Anterior cingulate cortex (tissue), 58 donors: ENCODE data around the gene VTI1A.

Experiments
- DNase-seq, 58 donors: peaks; one replicate each; lab custom pipeline; 2025; lab: John Stamatoyannopoulos, UW

Gene VTI1A

DNA sequence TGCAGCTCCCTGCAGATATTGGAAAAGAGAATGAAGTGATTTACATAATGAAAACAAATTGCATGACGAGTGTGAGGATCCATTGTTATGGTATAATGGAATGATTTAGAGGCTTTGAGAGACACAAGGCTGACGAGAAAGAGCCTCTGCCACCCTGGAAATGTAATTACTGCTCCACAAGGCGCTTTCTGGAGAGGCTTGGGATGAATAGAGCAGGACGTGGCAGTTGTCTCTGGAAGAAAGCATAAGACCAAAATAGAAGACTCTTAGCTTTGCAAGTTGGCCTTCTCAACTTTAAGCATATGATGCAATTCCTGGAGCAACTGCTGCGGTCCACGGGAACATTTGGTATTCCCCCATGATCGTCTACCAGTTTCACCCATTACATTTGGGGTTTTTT is 321.1 kb downstream of the VTI1A start:
- DNase-seq, result no peak

GRCh38 chr10:112769081-112769480 is 322.1 kb downstream of the VTI1A start:
- no peak for DNase-seq

- DNase-seq, result no peak
Measured at GRCh38 chr10:112769611-112770370, 322.8 kb downstream of the VTI1A start.

- no peak for DNase-seq
Measured at GRCh38 chr10:112771733-112772132, 324.7 kb downstream of the VTI1A start.

- no peak for DNase-seq
Measured at GRCh38 chr10:112773783-112774182, 326.8 kb downstream of the VTI1A start.

DNA sequence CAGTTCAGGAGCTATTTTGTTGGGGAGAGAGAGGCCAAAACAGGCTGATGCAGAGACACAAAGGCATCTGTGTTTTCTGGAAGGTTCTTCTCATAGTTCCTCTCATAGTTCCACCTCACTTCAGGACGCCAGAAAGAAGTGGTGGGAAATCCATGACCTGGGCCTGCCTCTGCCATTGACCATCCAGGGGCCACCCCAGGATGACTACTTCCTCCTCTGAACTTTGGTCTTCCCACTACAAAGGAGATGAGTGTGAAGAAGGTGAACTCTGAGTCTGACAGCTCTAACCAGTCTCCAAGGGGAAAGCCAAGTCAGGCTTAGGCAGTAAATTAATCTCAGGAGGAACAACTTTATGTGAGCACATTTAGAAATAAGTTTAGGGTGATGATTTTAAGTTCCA is 327.2 kb downstream of the VTI1A start:
- no peak for DNase-seq

DNA sequence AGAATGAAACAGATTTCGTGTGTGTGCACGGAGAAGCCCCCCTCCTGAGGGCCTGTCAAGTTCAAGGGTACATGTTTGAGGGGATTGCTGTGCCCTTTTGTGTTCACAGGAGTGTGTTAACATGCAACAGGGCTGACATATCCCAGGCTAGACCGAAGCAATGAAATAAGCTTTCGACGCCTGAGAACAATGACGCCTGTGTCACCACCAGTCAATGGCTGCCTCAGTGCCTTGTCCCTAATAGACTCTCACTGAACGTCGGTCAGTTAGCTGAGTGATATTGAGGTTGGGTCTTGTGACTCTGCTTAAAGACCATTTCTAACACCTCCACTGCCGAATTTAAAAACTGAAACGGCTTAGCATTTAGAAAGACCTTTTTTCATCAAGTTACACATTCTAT is 327.8 kb downstream of the VTI1A start:
- peak in 10 of 58 donors; percentile 5 to 46 (median 18) for DNase-seq

- no peak for DNase-seq
Measured at GRCh38 chr10:112775381-112775780, 328.4 kb downstream of the VTI1A start.

DNA sequence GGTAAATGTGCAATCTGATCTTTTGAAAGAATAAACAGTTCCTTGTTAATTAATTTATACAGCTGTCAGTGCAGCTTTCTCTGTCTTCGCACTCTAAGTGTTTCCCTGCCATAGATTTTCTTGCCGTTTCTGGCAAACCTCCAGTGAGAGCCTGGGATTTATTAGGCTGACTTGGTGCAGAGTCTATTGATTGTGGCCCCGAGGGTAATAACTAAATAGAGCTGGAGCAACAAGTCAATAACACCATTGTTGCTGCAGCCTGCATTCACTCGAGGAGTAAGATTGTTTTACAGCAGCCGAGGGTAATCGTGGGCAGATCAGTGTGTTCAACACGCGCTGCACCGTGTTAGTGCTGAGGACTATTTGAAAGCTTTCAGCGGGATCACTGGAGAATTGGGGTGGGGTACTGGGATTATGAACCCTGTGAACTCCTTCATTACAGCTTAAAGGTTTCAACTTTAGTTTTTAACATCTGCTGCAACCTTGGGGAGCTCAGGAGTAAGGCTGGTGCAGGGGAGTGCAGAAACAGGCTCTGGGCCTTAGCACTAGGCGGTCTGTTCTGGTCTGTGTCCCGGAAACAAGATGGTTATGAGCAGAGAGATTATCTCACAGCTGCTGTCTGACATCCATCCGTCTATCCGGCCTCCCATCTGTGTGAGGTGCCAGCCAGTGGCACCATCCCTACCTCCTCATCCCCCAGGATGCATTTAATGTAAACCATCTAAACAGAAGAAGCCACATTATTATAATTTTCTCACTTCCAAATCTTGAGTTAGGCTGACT is 329.1 kb downstream of the VTI1A start:
- peak in 4 of 58 donors; percentile 2 to 34 (median 5) for DNase-seq

GRCh38 chr10:112778579-112778978 is 331.6 kb downstream of the VTI1A start:
- DNase-seq, result no peak

GRCh38 chr10:112779025-112779770 is 332.2 kb downstream of the VTI1A start:
- DNase-seq, result no peak

- DNase-seq, result no peak
Measured at GRCh38 chr10:112782200-112782907, 335.3 kb downstream of the VTI1A start.

- no peak for DNase-seq
Measured at GRCh38 chr10:112783351-112784021, 336.5 kb downstream of the VTI1A start.

DNA sequence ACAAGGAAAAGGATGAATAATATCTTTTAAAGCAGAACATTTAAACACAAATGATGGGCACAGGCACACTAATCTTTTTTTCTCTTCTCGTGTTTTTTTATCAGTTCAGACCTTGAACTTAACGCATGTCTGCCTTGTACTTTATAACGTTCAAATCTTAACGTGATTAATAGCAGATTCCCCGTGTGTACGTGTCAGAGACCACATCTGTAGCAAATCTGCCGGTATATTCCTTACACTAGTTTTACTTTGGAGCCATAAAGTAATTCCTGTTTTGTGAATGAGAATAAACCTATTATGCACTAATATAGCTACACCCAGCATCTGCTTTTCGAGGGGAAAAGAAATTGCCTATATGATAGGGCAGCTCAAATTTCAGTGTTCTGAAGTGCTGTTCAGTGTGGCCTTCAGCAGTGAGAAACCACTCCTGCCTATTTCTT is 337.0 kb downstream of the VTI1A start:
- DNase-seq, result no peak

GRCh38 chr10:112785089-112785488 is 338.1 kb downstream of the VTI1A start:
- DNase-seq, result no peak

DNA sequence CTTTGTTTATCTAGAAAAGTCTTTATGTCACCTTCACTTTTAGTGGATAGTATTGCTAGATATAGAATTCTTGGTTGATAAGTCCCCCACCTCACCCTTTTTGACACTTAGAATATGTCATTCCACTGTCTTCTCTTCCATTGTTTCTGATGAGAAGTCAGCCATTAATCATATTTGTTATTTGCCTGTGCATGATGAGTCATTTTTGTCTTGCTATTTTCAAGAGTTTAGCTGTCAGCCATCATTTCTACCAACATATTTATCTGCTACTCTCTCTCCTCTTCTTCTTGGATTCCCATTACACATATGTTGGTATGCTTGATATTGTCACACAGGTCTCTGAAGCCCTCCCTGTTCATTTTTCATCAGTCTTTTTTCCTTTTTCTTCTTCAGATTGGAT is 342.2 kb downstream of the VTI1A start:
- DNase-seq, result no peak

- no peak for DNase-seq
Measured at GRCh38 chr10:112790030-112790429, 343.0 kb downstream of the VTI1A start.

DNA sequence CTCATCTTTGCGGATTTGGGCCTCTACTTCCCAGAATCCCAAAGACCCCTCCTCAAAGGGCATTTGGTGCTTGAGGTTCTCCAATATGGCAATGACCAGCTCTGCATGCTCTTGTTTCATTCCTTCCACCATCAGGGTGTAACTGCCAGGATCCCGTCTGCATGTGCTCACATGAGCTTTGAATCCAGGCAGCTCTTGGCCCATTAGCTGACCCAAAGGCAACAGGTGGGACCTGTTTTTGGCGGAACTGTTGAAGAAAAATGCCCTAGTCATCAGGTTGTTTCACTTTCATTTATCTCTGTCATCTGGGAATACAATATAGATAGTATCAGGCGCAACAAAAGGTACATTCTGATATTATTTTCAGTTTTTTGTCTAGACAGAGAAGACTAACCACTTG is 343.9 kb downstream of the VTI1A start:
- DNase-seq, result no peak

- no peak for DNase-seq
Measured at GRCh38 chr10:112791447-112791846, 344.4 kb downstream of the VTI1A start.
